H1 (cell line): ENCODE measurements around the gene KLHDC7B. TPM values are rescaled to one million over a fixed set of nuclear protein-coding genes. Genes with fewer than 3 reads are reported as not detected.

Experiments used
- CTCF ChIA-PET: fragments of 300-600 bp; sonication (Branson Sonifier 250); formaldehyde crosslinking; loops from one replicate; lab custom pipeline; 2021; ENCODE audit not compliant: partially characterized antibody; lab: Charles Lee
- POLR2A ChIA-PET: fragments of 300-600 bp; sonication (Branson Sonifier 250); formaldehyde crosslinking; loops from one replicate; lab custom pipeline; 2021; ENCODE audit warnings: inconsistent platforms; ENCODE audit not compliant: partially characterized antibody; lab: Charles Lee
- DNase-seq, 2 experiments: peaks; one replicate each; pipeline versions ENCODE4 v3.0.0 to v3.0.0-alpha.2; 2010 to 2022; ENCODE audit warnings: low spot score in 2 of 2, low read depth in 1 of 2, mixed read lengths in 1 of 2
- FAIRE-seq: peaks from 2 replicates; lab custom pipeline; 2011; peaks lifted over from hg19 to GRCh38; lab: Jason Lieb, UNC
- H2AFZ ChIP-seq: 2 replicates; pipeline ENCODE4 v1.8.1; 2012; ENCODE audit warnings: low read length, inconsistent platforms
- H2AK5ac ChIP-seq: 2 replicates; pipeline ENCODE4 v1.6.1; 2013; ENCODE audit warnings: low read depth, low read length
- H2BK120ac ChIP-seq: replicated peaks from 2 replicates; pipeline ENCODE3; 2013; ENCODE audit warnings: low read depth, low read length, inconsistent platforms
- H2BK12ac ChIP-seq: 2 replicates; pipeline ENCODE4 v1.6.1; 2013; ENCODE audit warnings: low read depth, low read length
- H2BK15ac ChIP-seq: 2 replicates; pipeline ENCODE4 v1.6.1; 2013; ENCODE audit warnings: low read length
- H2BK20ac ChIP-seq: 2 replicates; pipeline ENCODE4 v1.6.1; 2013; ENCODE audit warnings: low read length
- H2BK5ac ChIP-seq: 2 replicates; pipeline ENCODE4 v1.6.1; 2013; ENCODE audit warnings: low read depth, low read length
- H3K14ac ChIP-seq: 2 replicates; pipeline ENCODE4 v1.6.1; 2013; ENCODE audit warnings: inconsistent platforms; ENCODE audit not compliant: insufficient read length
- H3K18ac ChIP-seq: 2 replicates; pipeline ENCODE4 v1.6.1; 2013; ENCODE audit warnings: low read length; ENCODE audit errors: extremely low read depth
- H3K23ac ChIP-seq: 2 replicates; pipeline ENCODE4 v1.6.1; 2013; ENCODE audit warnings: inconsistent platforms; ENCODE audit not compliant: insufficient read length
- H3K23me2 ChIP-seq: 2 replicates; pipeline ENCODE4 v1.6.1; 2013; ENCODE audit warnings: low read depth, low read length
- H3K27ac ChIP-seq: 2 replicates; pipeline ENCODE4 v1.6.1; 2011; ENCODE audit warnings: low read depth, low read length, inconsistent platforms
- H3K27me3 ChIP-seq, 4 experiments: replicated peaks in 1 of 4; 1 replicate in 1 of 4; 2 replicates in 3 of 4; pipeline versions ENCODE4 v1.6.1 to v1.8.1; 2011 to 2013; ENCODE audit warnings: low read length in 3 of 4, mild to moderate bottlenecking in 3 of 4, inconsistent platforms in 2 of 4, mixed read lengths in 2 of 4, moderate library complexity in 1 of 4; ENCODE audit not compliant: control insufficient read depth in 3 of 4, insufficient read depth in 3 of 4; ENCODE audit errors: extremely low read depth in 1 of 4
- H3K36me3 ChIP-seq, 4 experiments: 2 replicates each; pipeline versions ENCODE4 v1.6.1 to v1.8.1; 2011 to 2013; ENCODE audit warnings: mild to moderate bottlenecking in 4 of 4, low read length in 3 of 4, moderate library complexity in 2 of 4, control low read depth in 1 of 4, inconsistent platforms in 1 of 4; ENCODE audit not compliant: insufficient read depth in 4 of 4, control insufficient read depth in 2 of 4
- H3K4ac ChIP-seq: replicated peaks from 2 replicates; pipeline ENCODE3; 2013; ENCODE audit warnings: low read length, low read depth, mixed read lengths, inconsistent platforms; ENCODE audit not compliant: insufficient read length
- H3K4me1 ChIP-seq, 4 experiments: replicated peaks in 1 of 4; 1 replicate in 1 of 4; 2 replicates in 3 of 4; pipeline versions ENCODE4 v1.6.1 to v1.8.1; 2011 to 2013; ENCODE audit warnings: low read length in 3 of 4, inconsistent platforms in 2 of 4, mixed read lengths in 1 of 4; ENCODE audit not compliant: insufficient read depth in 4 of 4, control insufficient read depth in 3 of 4
- H3K4me2 ChIP-seq, 2 experiments: 2 replicates each; pipeline versions ENCODE4 v1.6.1 to v1.8.1; 2011 to 2013; ENCODE audit warnings: low read depth in 2 of 2, low read length in 2 of 2, control low read depth in 1 of 2, inconsistent platforms in 1 of 2, mild to moderate bottlenecking in 1 of 2; ENCODE audit not compliant: insufficient read depth in 1 of 2
- H3K4me3 ChIP-seq, 4 experiments: fragments of 200-600, 300-600 bp in 1 of 4; sonication (generic), shearing (Covaris generic), sonication (Bioruptor Twin) in 1 of 4; 2 replicates each; pipeline versions ENCODE4 v1.5.1 to v1.8.1; 2011 to 2016; ENCODE audit warnings: low read length in 4 of 4, low read depth in 3 of 4, control low read depth in 2 of 4, inconsistent platforms in 2 of 4, mild to moderate bottlenecking in 2 of 4, mixed read lengths in 1 of 4, moderate library complexity in 1 of 4; ENCODE audit not compliant: insufficient read depth in 2 of 4; ENCODE audit errors: extremely low read depth in 1 of 4
- H3K56ac ChIP-seq: replicated peaks from 2 replicates; pipeline ENCODE3; 2013; ENCODE audit warnings: low read depth, mild to moderate bottlenecking, mixed read lengths, low read length, inconsistent platforms; ENCODE audit not compliant: insufficient read length
- H3K79me1 ChIP-seq: 2 replicates; pipeline ENCODE4 v1.6.1; 2013; ENCODE audit warnings: low read depth, low read length, control low read depth
- H3K79me2 ChIP-seq, 2 experiments: 2 replicates each; pipeline versions ENCODE4 v1.6.1 to v1.8.1; 2012 to 2013; ENCODE audit warnings: low read length in 2 of 2, mild to moderate bottlenecking in 2 of 2, inconsistent platforms in 1 of 2; ENCODE audit not compliant: insufficient read depth in 2 of 2, control insufficient read depth in 1 of 2
- H3K9ac ChIP-seq, 4 experiments: replicated peaks in 1 of 4; 1 replicate in 1 of 4; 2 replicates in 3 of 4; pipeline versions ENCODE4 v1.6.1 to v1.8.1; 2011 to 2013; ENCODE audit warnings: low read depth in 3 of 4, low read length in 3 of 4, control low read depth in 2 of 4, mild to moderate bottlenecking in 2 of 4, moderate library complexity in 2 of 4, inconsistent platforms in 1 of 4; ENCODE audit errors: extremely low read depth in 1 of 4
- H3K9me3 ChIP-seq, 2 experiments: 2 replicates each; pipeline versions ENCODE4 v1.6.1 to v1.8.1; 2012 to 2013; ENCODE audit warnings: mild to moderate bottlenecking in 2 of 2, moderate library complexity in 2 of 2, control low read depth in 1 of 2, inconsistent platforms in 1 of 2, low read depth in 1 of 2, low read length in 1 of 2, mixed read lengths in 1 of 2; ENCODE audit not compliant: insufficient read depth in 2 of 2
- H4K20me1 ChIP-seq, 2 experiments: replicated peaks in 1 of 2; 2 replicates each; pipeline versions ENCODE3 to v1.8.1; 2011 to 2013; ENCODE audit warnings: inconsistent platforms in 2 of 2, low read length in 2 of 2, mild to moderate bottlenecking in 1 of 2; ENCODE audit not compliant: insufficient read depth in 2 of 2, control insufficient read depth in 1 of 2
- H4K5ac ChIP-seq: 2 replicates; pipeline ENCODE4 v1.6.1; 2013; ENCODE audit warnings: low read length, low read depth, mixed read lengths, inconsistent platforms; ENCODE audit not compliant: insufficient read length
- H4K8ac ChIP-seq: 2 replicates; pipeline ENCODE4 v1.8.0; 2013; ENCODE audit warnings: mild to moderate bottlenecking, moderate library complexity, low read length, inconsistent platforms; ENCODE audit not compliant: insufficient read depth; ENCODE audit errors: extremely low read depth
- H4K91ac ChIP-seq: replicated peaks from 2 replicates; pipeline ENCODE3; 2013; ENCODE audit warnings: low read length, mixed read lengths, inconsistent platforms; ENCODE audit not compliant: insufficient read length
- EZH2 ChIP-seq: fragments of 200-600 bp; sonication (generic); IDR thresholded peaks from 2 replicates; pipeline ENCODE4 v1.7.1; 2012; ENCODE audit warnings: low read depth, mild to moderate bottlenecking, moderate library complexity, low read length, inconsistent platforms; ENCODE audit not compliant: severe bottlenecking
- KDM4A ChIP-seq: IDR thresholded peaks from one replicate; pipeline ENCODE4 v1.7.1; 2012; ENCODE audit warnings: low read depth, mild to moderate bottlenecking, moderate library complexity, low read length, inconsistent platforms; ENCODE audit not compliant: severe bottlenecking
- SP4 ChIP-seq: IDR thresholded peaks from 2 replicates; pipeline ENCODE4 v1.6.1; 2012; ENCODE audit warnings: low read length, inconsistent platforms
- WGBS, 2 experiments: shearing (Covaris generic) in 1 of 2; methylation state at CpG; one replicate each; pipeline versions ENCODE4 v1.1.6 to v1.1.7; 2013 to 2015; ENCODE audit warnings: low lambda C conversion rate in 2 of 2, mixed read lengths in 2 of 2, inconsistent platforms in 1 of 2, low coverage in 1 of 2, missing lambda C conversion rate in 1 of 2; ENCODE audit not compliant: insufficient replicate concordance in 2 of 2, insufficient coverage in 1 of 2, insufficient read length in 1 of 2; ENCODE audit errors: extremely low coverage in 1 of 2, missing lambda C conversion rate in 1 of 2; 5-methylcytosine and 5-hydroxymethylcytosine counted together
- polyA plus RNA-seq, 7 experiments: library from polyadenylated mRNA; depleted of rRNA in 3 of 7; stranded (reverse) in 5 of 7; unstranded in 2 of 7; fragments of >200 nt in 5 of 7; fragments of 200-250 nt in 2 of 7; gene quantifications; 1 replicate in 5 of 7; 2 replicates in 1 of 7; 4 replicates in 1 of 7; pipeline versions ENCODE4 v1.2.1 to v1.2.3, GENCODE V29; 2011 to 2013; ENCODE audit warnings: missing spikeins in 2 of 7, mixed read lengths in 2 of 7
- total RNA-seq: library from RNA; stranded (reverse); fragmentation: NEBNext Ultra II Directional; extraction: Animal tissue kit (Norgen Biotek cat#: 25700); gene quantifications from 2 replicates; pipeline ENCODE4 v1.2.1, GENCODE V29; 2021
- TF ChIP-seq, protein P1 (sequence below): IDR thresholded peaks from 2 replicates; pipeline ENCODE4 v1.6.1; 2011; ENCODE audit warnings: low read depth, mild to moderate bottlenecking, low read length; ENCODE audit not compliant: insufficient read depth
- TF ChIP-seq, protein P2 (sequence below), 3 experiments: IDR thresholded peaks; 1 replicate in 2 of 3; 2 replicates in 1 of 3; pipeline versions ENCODE4 v1.5.1 to v1.6.1; 2011; ENCODE audit warnings: low read length in 3 of 3, mild to moderate bottlenecking in 3 of 3, inconsistent platforms in 2 of 3, low read depth in 1 of 3, moderate library complexity in 1 of 3; ENCODE audit not compliant: insufficient read depth in 1 of 3; ENCODE audit errors: control extremely low read depth in 1 of 3
- TF ChIP-seq, protein P3 (sequence below): IDR thresholded peaks from 2 replicates; pipeline ENCODE4 v1.6.1; 2011; ENCODE audit warnings: low read length, improper control_type of control experiment

Gene KLHDC7B
- total and polyA plus RNA-seq, 2 of the 8 experiments (the other 6 are each of a cell fraction or from before 2014, with no cell fraction given): not detected

DNA sequence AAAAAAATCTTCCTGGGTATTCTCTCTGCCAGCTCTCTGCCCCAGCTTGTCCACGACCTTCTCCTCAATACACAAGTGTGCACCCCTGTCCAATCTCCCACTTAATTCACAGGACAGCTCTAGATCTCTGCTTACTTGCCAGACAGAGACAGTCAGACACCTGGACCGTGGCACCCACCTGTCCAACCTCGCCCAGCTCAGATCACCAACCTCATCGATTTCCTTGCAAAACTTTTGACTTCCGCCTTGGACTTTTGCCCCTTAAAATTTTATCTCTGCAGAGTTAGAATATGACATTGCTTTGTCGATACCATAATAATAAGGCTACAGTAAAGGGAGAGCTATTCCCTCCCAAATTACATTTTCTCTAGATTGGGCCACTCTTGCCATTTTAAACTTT is 48.6 kb upstream of the KLHDC7B start:
- Histone ChIP-seq H3K4me1 (peaks cover 0 to 3% (median 0%) of the 10 kb centered on the region in 4 experiments; a peak in 2 of 7 replicates), H3K9ac (no peak overlapping the region), H3K18ac (no peak overlapping the region), H2BK20ac (no peak overlapping the region), H4K5ac (no peak overlapping the region), H3K23ac (no peak overlapping the region), H2BK5ac (no peak overlapping the region), H3K23me2 (no peaks in the 10 kb centered on the region), H4K8ac (no peak overlapping the region), H3K36me3 (no peaks in the 10 kb centered on the region), H2AK5ac (no peak overlapping the region), H3K27me3 (no peaks in the 10 kb centered on the region), H3K4ac (no peak overlapping the region), H3K79me2 (no peaks in the 10 kb centered on the region), H3K14ac (no peak overlapping the region), H2AFZ (no peak overlapping the region), H2BK120ac (no peak overlapping the region), H3K79me1 (no peaks in the 10 kb centered on the region), H3K56ac (no peak overlapping the region), H2BK12ac (no peak overlapping the region), H3K27ac (no peak overlapping the region), H3K9me3 (no peaks in the 10 kb centered on the region), H4K91ac (no peak overlapping the region), H4K20me1 (no peaks in the 10 kb centered on the region), H3K4me2 (no peak overlapping the region), H3K4me3 (no peak overlapping the region), H2BK15ac (no peak overlapping the region)
- POLR2A ChIA-PET: interaction anchor here (1.2 to 3.8 kb wide), 3 partner anchors 8 to 15 kb away, joined by 5 to 20 read pairs (median 16); partner anchors contain the start of genes ADM2 and MIOX
- TF ChIP-seq, protein P1, sequence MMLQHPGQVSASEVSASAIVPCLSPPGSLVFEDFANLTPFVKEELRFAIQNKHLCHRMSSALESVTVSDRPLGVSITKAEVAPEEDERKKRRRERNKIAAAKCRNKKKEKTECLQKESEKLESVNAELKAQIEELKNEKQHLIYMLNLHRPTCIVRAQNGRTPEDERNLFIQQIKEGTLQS: no peak
- TF ChIP-seq KDM4A (no peak), SP4 (no peak), EZH2 (no peak)
- TF ChIP-seq, protein P2, sequence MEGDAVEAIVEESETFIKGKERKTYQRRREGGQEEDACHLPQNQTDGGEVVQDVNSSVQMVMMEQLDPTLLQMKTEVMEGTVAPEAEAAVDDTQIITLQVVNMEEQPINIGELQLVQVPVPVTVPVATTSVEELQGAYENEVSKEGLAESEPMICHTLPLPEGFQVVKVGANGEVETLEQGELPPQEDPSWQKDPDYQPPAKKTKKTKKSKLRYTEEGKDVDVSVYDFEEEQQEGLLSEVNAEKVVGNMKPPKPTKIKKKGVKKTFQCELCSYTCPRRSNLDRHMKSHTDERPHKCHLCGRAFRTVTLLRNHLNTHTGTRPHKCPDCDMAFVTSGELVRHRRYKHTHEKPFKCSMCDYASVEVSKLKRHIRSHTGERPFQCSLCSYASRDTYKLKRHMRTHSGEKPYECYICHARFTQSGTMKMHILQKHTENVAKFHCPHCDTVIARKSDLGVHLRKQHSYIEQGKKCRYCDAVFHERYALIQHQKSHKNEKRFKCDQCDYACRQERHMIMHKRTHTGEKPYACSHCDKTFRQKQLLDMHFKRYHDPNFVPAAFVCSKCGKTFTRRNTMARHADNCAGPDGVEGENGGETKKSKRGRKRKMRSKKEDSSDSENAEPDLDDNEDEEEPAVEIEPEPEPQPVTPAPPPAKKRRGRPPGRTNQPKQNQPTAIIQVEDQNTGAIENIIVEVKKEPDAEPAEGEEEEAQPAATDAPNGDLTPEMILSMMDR (IDR thresholded peaks at IDR 0.05; ENCODE audit: control extremely low read depth in 1 of 3, insufficient read depth in 1 of 3, low read depth in 1 of 3, low read length in 3 of 3): no peak
- TF ChIP-seq, protein P3, sequence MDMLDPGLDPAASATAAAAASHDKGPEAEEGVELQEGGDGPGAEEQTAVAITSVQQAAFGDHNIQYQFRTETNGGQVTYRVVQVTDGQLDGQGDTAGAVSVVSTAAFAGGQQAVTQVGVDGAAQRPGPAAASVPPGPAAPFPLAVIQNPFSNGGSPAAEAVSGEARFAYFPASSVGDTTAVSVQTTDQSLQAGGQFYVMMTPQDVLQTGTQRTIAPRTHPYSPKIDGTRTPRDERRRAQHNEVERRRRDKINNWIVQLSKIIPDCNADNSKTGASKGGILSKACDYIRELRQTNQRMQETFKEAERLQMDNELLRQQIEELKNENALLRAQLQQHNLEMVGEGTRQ: no peak
- WGBS, 2 experiments: 90% methylated on average over 6 of the region's 6 CpGs; no CpG with 5 or more reads in 1 of the 2 experiments
- CTCF ChIA-PET: interaction anchor here (0.6 to 4.5 kb wide), 27 partner anchors 7 to 387 kb away, joined by 3 to 54 read pairs (median 4); partner anchors contain the start of genes KLHDC7B, LMF2, MIOX and NCAPH2
- DNase-seq: no peak
- no peak for FAIRE-seq
